K562 (cell line): ENCODE results near the gene SERPINF2. TPM values are rescaled to one million over a fixed set of nuclear protein-coding genes. Genes with fewer than 3 reads are reported as not detected.

Experiments used
- CEBPG ChIP-seq, 3 experiments: fragments of 200-800 bp in 1 of 3; sonication (Bioruptor generic) in 1 of 3; sonication (generic) in 1 of 3; formaldehyde crosslinking in 1 of 3; IDR thresholded peaks in 2 of 3; conservative IDR thresholded peaks in 1 of 3; 2 replicates each; pipeline versions ENCODE4 v1.6.1 to v1.8.0; 2016 to 2022; ENCODE audit warnings: missing compliant biosample characterization in 2 of 3, missing genetic modification characterization in 2 of 3, mild to moderate bottlenecking in 1 of 3, missing genetic modification reagents in 1 of 3
- CHD2 ChIP-seq: IDR thresholded peaks from 2 replicates; pipeline ENCODE4 v1.6.1; 2011; ENCODE audit warnings: low read depth, low read length
- HCFC1 ChIP-seq: IDR thresholded peaks from 2 replicates; pipeline ENCODE4 v1.6.1; 2012; ENCODE audit warnings: low read depth, low read length, improper control_type of control experiment
- NEUROD1 ChIP-seq: fragments of 150-350 bp; IDR thresholded peaks from 2 replicates; pipeline ENCODE4 v1.6.1; 2014; ENCODE audit warnings: borderline replicate concordance, low read length, low read depth; ENCODE audit not compliant: partially characterized antibody
- ZNF217 ChIP-seq: sonication (generic); formaldehyde crosslinking; IDR thresholded peaks from 2 replicates; pipeline ENCODE4 v1.8.0; 2022; ENCODE audit warnings: mild to moderate bottlenecking, missing genetic modification reagents
- ZNF668 ChIP-seq: fragments of 250-450 bp; sonication (Bioruptor Pico); IDR thresholded peaks from 2 replicates; pipeline ENCODE4 v1.8.0; 2022; ENCODE audit warnings: mild to moderate bottlenecking, inconsistent platforms
- ZNF764 ChIP-seq: fragments of 250-450 bp; sonication (Bioruptor Pico); IDR thresholded peaks from 2 replicates; pipeline ENCODE4 v1.4.0; 2020; ENCODE audit warnings: low read depth, mild to moderate bottlenecking, moderate library complexity
- polyA plus RNA-seq, 8 experiments: library from polyadenylated mRNA; depleted of rRNA in 4 of 8; stranded (reverse) in 5 of 8; unstranded in 3 of 8; fragments of >200 nt; fragmentation: Nextera tagmentation in 2 of 8; fragmentation: Illumina TruSeq in 1 of 8; extraction: Ambion mirVana in 2 of 8; extraction: Trizol in 1 of 8; gene quantifications; 2 replicates each; pipeline versions ENCODE4 v1.2.1 to v1.2.3, GENCODE V29; 2011 to 2014; ENCODE audit warnings: inconsistent platforms in 1 of 8, missing spikeins in 1 of 8
- total RNA-seq, 7 experiments: library from RNA; depleted of rRNA in 6 of 7; stranded (reverse); fragments of >200 nt in 6 of 7; fragmentation: Illumina TruSeq in 2 of 7; extraction: Trizol in 2 of 7; gene quantifications; 2 replicates each; pipeline versions ENCODE4 v1.2.1 to v1.2.3, GENCODE V29; 2011 to 2021; ENCODE audit warnings: low replicate concordance in 1 of 7
- TF ChIP-seq, protein P1 (sequence below): IDR thresholded peaks from 2 replicates; pipeline ENCODE4 v1.6.1; 2011; ENCODE audit warnings: borderline replicate concordance, low read depth, mild to moderate bottlenecking, moderate library complexity, low read length; ENCODE audit not compliant: insufficient read depth, poor library complexity, severe bottlenecking
- TF ChIP-seq, protein P2 (sequence below): fragments of 450-650 bp; IDR thresholded peaks from 2 replicates; pipeline ENCODE4 v1.6.1; 2016; ENCODE audit warnings: mild to moderate bottlenecking, moderate library complexity
- TF ChIP-seq, protein P3 (sequence below): fragments of 450-650 bp; IDR thresholded peaks from 2 replicates; pipeline ENCODE4 v1.6.1; 2016; ENCODE audit warnings: missing biosample characterization, missing genetic modification characterization

SERPINF2 gene
- total and polyA plus RNA-seq, 9 of the 15 experiments (the other 6 are each of a cell fraction or from before 2014, with no cell fraction given), result 0.22 TPM; not detected in 8

DNA sequence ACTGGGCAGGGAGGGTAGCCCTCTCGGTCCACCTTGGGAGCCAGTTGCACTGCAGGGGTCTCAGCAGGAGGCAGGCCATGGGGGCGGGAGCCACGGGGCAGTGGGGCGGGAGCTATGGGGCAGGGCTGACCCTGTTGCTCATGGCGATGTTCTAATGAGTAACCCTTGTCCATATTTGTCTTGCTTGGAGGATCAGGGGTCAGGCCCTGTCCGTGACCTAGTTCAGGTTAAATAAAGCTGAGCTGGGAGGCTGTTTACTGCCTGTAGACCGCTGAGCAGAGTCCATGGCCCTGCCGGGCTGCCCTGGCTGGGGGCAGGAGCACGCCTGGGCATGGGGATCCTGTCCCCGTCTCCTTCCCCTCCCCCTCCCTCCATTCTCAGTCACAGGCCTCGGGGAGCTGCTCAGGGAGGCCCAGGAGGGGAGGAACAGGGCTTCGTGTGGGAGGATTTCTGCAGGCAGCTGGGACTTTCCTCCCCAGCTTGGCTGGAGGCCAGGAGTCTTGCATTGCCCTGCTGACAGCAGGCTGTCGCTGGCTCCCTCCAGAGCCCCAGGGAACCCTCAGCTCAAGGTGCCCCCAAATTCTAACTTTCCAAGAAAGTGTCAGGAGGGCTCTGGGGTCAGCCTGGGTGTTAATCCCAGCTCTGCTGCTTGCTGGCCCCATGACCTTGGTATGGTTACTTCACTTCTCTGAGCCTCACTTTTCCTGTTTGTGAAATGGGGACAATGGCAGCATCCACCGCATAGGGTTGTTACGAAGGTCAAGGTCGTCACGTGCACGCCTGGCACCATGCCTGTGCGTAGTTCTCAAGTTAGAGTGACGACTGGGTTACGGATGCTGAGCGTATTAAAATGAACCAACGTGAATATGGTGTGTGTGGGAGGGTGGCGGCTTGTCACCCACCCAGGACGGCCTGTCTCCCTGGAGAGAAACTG, 6.1 kb upstream of the SERPINF2 start (continued):
- TF ChIP-seq CEBPG (CRISPR knock-in tag; IDR thresholded peaks at IDR 0.05) (no peak), CEBPG (tag; conservative IDR thresholded peaks at IDR 0.05 in 1 of 2, IDR thresholded peaks at IDR 0.05 in 1 of 2) (no peak), ZNF764 (CRISPR knock-in tag) (no peak), HCFC1 (no peak), ZNF217 (CRISPR knock-in tag) (no peak), ZNF668 (no peak), NEUROD1 (no peak), CHD2 (no peak)
- TF ChIP-seq, protein P1, sequence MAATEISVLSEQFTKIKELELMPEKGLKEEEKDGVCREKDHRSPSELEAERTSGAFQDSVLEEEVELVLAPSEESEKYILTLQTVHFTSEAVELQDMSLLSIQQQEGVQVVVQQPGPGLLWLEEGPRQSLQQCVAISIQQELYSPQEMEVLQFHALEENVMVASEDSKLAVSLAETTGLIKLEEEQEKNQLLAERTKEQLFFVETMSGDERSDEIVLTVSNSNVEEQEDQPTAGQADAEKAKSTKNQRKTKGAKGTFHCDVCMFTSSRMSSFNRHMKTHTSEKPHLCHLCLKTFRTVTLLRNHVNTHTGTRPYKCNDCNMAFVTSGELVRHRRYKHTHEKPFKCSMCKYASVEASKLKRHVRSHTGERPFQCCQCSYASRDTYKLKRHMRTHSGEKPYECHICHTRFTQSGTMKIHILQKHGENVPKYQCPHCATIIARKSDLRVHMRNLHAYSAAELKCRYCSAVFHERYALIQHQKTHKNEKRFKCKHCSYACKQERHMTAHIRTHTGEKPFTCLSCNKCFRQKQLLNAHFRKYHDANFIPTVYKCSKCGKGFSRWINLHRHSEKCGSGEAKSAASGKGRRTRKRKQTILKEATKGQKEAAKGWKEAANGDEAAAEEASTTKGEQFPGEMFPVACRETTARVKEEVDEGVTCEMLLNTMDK, result no peak
- TF ChIP-seq, protein P2, sequence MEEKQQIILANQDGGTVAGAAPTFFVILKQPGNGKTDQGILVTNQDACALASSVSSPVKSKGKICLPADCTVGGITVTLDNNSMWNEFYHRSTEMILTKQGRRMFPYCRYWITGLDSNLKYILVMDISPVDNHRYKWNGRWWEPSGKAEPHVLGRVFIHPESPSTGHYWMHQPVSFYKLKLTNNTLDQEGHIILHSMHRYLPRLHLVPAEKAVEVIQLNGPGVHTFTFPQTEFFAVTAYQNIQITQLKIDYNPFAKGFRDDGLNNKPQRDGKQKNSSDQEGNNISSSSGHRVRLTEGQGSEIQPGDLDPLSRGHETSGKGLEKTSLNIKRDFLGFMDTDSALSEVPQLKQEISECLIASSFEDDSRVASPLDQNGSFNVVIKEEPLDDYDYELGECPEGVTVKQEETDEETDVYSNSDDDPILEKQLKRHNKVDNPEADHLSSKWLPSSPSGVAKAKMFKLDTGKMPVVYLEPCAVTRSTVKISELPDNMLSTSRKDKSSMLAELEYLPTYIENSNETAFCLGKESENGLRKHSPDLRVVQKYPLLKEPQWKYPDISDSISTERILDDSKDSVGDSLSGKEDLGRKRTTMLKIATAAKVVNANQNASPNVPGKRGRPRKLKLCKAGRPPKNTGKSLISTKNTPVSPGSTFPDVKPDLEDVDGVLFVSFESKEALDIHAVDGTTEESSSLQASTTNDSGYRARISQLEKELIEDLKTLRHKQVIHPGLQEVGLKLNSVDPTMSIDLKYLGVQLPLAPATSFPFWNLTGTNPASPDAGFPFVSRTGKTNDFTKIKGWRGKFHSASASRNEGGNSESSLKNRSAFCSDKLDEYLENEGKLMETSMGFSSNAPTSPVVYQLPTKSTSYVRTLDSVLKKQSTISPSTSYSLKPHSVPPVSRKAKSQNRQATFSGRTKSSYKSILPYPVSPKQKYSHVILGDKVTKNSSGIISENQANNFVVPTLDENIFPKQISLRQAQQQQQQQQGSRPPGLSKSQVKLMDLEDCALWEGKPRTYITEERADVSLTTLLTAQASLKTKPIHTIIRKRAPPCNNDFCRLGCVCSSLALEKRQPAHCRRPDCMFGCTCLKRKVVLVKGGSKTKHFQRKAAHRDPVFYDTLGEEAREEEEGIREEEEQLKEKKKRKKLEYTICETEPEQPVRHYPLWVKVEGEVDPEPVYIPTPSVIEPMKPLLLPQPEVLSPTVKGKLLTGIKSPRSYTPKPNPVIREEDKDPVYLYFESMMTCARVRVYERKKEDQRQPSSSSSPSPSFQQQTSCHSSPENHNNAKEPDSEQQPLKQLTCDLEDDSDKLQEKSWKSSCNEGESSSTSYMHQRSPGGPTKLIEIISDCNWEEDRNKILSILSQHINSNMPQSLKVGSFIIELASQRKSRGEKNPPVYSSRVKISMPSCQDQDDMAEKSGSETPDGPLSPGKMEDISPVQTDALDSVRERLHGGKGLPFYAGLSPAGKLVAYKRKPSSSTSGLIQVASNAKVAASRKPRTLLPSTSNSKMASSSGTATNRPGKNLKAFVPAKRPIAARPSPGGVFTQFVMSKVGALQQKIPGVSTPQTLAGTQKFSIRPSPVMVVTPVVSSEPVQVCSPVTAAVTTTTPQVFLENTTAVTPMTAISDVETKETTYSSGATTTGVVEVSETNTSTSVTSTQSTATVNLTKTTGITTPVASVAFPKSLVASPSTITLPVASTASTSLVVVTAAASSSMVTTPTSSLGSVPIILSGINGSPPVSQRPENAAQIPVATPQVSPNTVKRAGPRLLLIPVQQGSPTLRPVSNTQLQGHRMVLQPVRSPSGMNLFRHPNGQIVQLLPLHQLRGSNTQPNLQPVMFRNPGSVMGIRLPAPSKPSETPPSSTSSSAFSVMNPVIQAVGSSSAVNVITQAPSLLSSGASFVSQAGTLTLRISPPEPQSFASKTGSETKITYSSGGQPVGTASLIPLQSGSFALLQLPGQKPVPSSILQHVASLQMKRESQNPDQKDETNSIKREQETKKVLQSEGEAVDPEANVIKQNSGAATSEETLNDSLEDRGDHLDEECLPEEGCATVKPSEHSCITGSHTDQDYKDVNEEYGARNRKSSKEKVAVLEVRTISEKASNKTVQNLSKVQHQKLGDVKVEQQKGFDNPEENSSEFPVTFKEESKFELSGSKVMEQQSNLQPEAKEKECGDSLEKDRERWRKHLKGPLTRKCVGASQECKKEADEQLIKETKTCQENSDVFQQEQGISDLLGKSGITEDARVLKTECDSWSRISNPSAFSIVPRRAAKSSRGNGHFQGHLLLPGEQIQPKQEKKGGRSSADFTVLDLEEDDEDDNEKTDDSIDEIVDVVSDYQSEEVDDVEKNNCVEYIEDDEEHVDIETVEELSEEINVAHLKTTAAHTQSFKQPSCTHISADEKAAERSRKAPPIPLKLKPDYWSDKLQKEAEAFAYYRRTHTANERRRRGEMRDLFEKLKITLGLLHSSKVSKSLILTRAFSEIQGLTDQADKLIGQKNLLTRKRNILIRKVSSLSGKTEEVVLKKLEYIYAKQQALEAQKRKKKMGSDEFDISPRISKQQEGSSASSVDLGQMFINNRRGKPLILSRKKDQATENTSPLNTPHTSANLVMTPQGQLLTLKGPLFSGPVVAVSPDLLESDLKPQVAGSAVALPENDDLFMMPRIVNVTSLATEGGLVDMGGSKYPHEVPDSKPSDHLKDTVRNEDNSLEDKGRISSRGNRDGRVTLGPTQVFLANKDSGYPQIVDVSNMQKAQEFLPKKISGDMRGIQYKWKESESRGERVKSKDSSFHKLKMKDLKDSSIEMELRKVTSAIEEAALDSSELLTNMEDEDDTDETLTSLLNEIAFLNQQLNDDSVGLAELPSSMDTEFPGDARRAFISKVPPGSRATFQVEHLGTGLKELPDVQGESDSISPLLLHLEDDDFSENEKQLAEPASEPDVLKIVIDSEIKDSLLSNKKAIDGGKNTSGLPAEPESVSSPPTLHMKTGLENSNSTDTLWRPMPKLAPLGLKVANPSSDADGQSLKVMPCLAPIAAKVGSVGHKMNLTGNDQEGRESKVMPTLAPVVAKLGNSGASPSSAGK, result no peak
- TF ChIP-seq, protein P3, sequence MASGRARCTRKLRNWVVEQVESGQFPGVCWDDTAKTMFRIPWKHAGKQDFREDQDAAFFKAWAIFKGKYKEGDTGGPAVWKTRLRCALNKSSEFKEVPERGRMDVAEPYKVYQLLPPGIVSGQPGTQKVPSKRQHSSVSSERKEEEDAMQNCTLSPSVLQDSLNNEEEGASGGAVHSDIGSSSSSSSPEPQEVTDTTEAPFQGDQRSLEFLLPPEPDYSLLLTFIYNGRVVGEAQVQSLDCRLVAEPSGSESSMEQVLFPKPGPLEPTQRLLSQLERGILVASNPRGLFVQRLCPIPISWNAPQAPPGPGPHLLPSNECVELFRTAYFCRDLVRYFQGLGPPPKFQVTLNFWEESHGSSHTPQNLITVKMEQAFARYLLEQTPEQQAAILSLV, result no peak
